T-helper 1 cell (primary cell): Measurements from ENCODE around the gene SLC1A4.
"Not testable (repeated sequence)": the region's sequence is repeated elsewhere in the genome, so short reads cannot be mapped to it uniquely, and the experiment has no call there.

ENCODE experiments used
- DNase-seq, 5 donors: peaks; one replicate each; pipeline ENCODE4 v3.0.0-alpha.2; 2012 to 2020

The SLC1A4 gene

GRCh38 chr2:64966017-64966416 lies 23.2 kb upstream of the SLC1A4 start:
- no peak for DNase-seq

- DNase-seq = no peak
These were observed 22.4 kb upstream of the SLC1A4 start for GRCh38 chr2:64966839-64967238.

- no peak for DNase-seq
These were observed 21.6 kb upstream of the SLC1A4 start for GRCh38 chr2:64967601-64968000.

GRCh38 chr2:64969086-64969485 lies 20.1 kb upstream of the SLC1A4 start:
- not testable (repeated sequence) for DNase-seq

GRCh38 chr2:64970495-64970894 lies 18.7 kb upstream of the SLC1A4 start:
- DNase-seq = no peak

GRCh38 chr2:64972426-64972825 lies 16.8 kb upstream of the SLC1A4 start:
- no peak for DNase-seq

- DNase-seq = no peak
These were observed 16.3 kb upstream of the SLC1A4 start for GRCh38 chr2:64972876-64973275.

- no peak for DNase-seq
These were observed 13.9 kb upstream of the SLC1A4 start for GRCh38 chr2:64975232-64975821.

GRCh38 chr2:64976276-64976675 lies 12.9 kb upstream of the SLC1A4 start:
- no peak for DNase-seq

GRCh38 chr2:64978514-64979268 lies 10.5 kb upstream of the SLC1A4 start:
- DNase-seq = peak in 1 of 5 donors; percentile 38

- no peak for DNase-seq
These were observed 9.5 kb upstream of the SLC1A4 start for GRCh38 chr2:64979744-64980143.

GRCh38 chr2:64980183-64980582 lies 9.0 kb upstream of the SLC1A4 start:
- no peak for DNase-seq

GRCh38 chr2:64982311-64982857 lies 6.8 kb upstream of the SLC1A4 start:
- DNase-seq = peak in 1 of 5 donors; percentile 71

GRCh38 chr2:64982932-64983331 lies 6.3 kb upstream of the SLC1A4 start:
- no peak for DNase-seq

- peak in 1 of 5 donors; percentile 68 for DNase-seq
These were observed 3.8 kb upstream of the SLC1A4 start for GRCh38 chr2:64985447-64985846.

GRCh38 chr2:64987001-64987955 lies 1.9 kb upstream of the SLC1A4 start:
- DNase-seq = peak in 1 of 5 donors; percentile 63

GRCh38 chr2:64987956-64988419 lies 1.2 kb upstream of the SLC1A4 start:
- DNase-seq = peak in 1 of 5 donors; percentile 29

GRCh38 chr2:64988420-64989125 lies 626 bp upstream of the SLC1A4 start:
- DNase-seq = peak; percentile 0 to 93 (median 21)

- DNase-seq = no peak
These were observed 899 bp downstream of the SLC1A4 start for GRCh38 chr2:64989982-64990614.

- no peak for DNase-seq
These were observed 1.7 kb downstream of the SLC1A4 start for GRCh38 chr2:64990876-64991275.

GRCh38 chr2:64992218-64992617 lies 3.0 kb downstream of the SLC1A4 start:
- DNase-seq = no peak

GRCh38 chr2:64992990-64993389 lies 3.8 kb downstream of the SLC1A4 start:
- no peak for DNase-seq
